Gastrocnemius medialis (tissue), 4 donors: Measurements from ENCODE around the gene WIPI1.

Source experiments
- CTCF ChIP-seq, 5 experiments: fragments of 450-650 bp in 3 of 5; fragments of 200-600 bp in 2 of 5; sonication (generic) in 2 of 5; IDR thresholded peaks in 4 of 5; conservative IDR thresholded peaks in 1 of 5; 1 replicate in 4 of 5; 2 replicates in 1 of 5; pipeline ENCODE4 v1.5.1; 2016 to 2019; ENCODE audit warnings: antibody characterized with exemption in 5 of 5, mild to moderate bottlenecking in 3 of 5, moderate library complexity in 3 of 5
- POLR2A ChIP-seq, 2 donors: fragments of 450-650 bp; IDR thresholded peaks; one replicate each; pipeline ENCODE4 v1.6.1; 2017; ENCODE audit warnings: antibody characterized with exemption in 2 of 2, mild to moderate bottlenecking in 2 of 2, moderate library complexity in 2 of 2

GRCh38 chr17:68451670-68452354 is 5.5 kb downstream of the WIPI1 start:
- TF ChIP-seq POLR2A (IDR thresholded peaks at IDR 0.05) (no peak), CTCF (IDR thresholded peaks at IDR 0.05 in 4 of 5, conservative IDR thresholded peaks at IDR 0.05 in 1 of 5) (no peak)
